Naive thymus-derived CD8-positive, alpha-beta T cell (primary cell): ENCODE results near the gene CYSRT1. TPM values are rescaled to one million over a fixed set of nuclear protein-coding genes. Genes with fewer than 3 reads are reported as not detected.
A peak's percentile ranks its signal among the peaks of the same experiment; 100 is the strongest.

Experiments
- ATAC-seq, 2 donors: fragments of 150-1000 bp; cut with Tn5 transposase in 1 of 2; sonication (Bioruptor Pico), chemical (Tn5 transposase) in 1 of 2; 1 replicate in 1 of 2; 2 replicates in 1 of 2; pipeline ENCODE4 v1.10.0; 2021; ENCODE audit warnings: mild to moderate bottlenecking in 2 of 2, moderate library complexity in 2 of 2
- POLR2A ChIA-PET: fragments of 350-600 bp; sonication (Branson Sonifier 250); formaldehyde crosslinking; loops from one replicate; lab custom pipeline; 2021; ENCODE audit warnings: antibody characterized with exemption; lab: Charles Lee
- DNase-seq, 10 donors: peaks; one replicate each; pipeline versions ENCODE4 v3.0.0 to v3.0.0-alpha.2; 2020 to 2022
- H3K27ac Mint-ChIP-seq, 10 donors: one replicate each; pipeline ENCODE4 v1.8.0; 2020 to 2022; ENCODE audit warnings: mild to moderate bottlenecking in 10 of 10, mixed read lengths in 10 of 10, moderate library complexity in 4 of 10, inconsistent platforms in 1 of 10
- H3K27me3 Mint-ChIP-seq, 5 donors: one replicate each; pipeline ENCODE4 v1.8.0; 2021 to 2022; ENCODE audit warnings: mixed read lengths in 5 of 5
- H3K36me3 Mint-ChIP-seq, 3 donors: one replicate each; pipeline ENCODE4 v1.8.0; 2020 to 2022; ENCODE audit warnings: mixed read lengths in 3 of 3, mild to moderate bottlenecking in 2 of 3, inconsistent platforms in 1 of 3
- H3K4me1 Mint-ChIP-seq, 4 donors: one replicate each; pipeline ENCODE4 v1.8.0; 2021 to 2022; ENCODE audit warnings: mixed read lengths in 4 of 4
- H3K4me3 Mint-ChIP-seq, 10 donors: one replicate each; pipeline ENCODE4 v1.8.0; 2020 to 2022; ENCODE audit warnings: mild to moderate bottlenecking in 10 of 10, mixed read lengths in 10 of 10, moderate library complexity in 6 of 10, inconsistent platforms in 1 of 10
- H3K9me3 Mint-ChIP-seq, 9 donors: one replicate each; pipeline ENCODE4 v1.8.0; 2020 to 2022; ENCODE audit warnings: mixed read lengths in 9 of 9, mild to moderate bottlenecking in 3 of 9, inconsistent platforms in 1 of 9, moderate library complexity in 1 of 9
- polyA plus RNA-seq, 3 donors: library from polyadenylated mRNA; unstranded; fragments of 300-500 nt; fragmentation: Illumina TruSeq; gene quantifications; one replicate each; pipeline ENCODE4 v1.2.3, GENCODE V29; 2021
- total RNA-seq, 8 experiments: library from RNA in 2 of 8; stranded (reverse) in 2 of 8; gene quantifications; one replicate each; pipeline ENCODE4 v1.2.3 and lab custom pipeline; 2021 to 2026

Gene CYSRT1
- total and polyA plus RNA-seq, 5 experiments from 2014 or later, result 0.30 to 0.47 TPM; not detected in 3

DNA sequence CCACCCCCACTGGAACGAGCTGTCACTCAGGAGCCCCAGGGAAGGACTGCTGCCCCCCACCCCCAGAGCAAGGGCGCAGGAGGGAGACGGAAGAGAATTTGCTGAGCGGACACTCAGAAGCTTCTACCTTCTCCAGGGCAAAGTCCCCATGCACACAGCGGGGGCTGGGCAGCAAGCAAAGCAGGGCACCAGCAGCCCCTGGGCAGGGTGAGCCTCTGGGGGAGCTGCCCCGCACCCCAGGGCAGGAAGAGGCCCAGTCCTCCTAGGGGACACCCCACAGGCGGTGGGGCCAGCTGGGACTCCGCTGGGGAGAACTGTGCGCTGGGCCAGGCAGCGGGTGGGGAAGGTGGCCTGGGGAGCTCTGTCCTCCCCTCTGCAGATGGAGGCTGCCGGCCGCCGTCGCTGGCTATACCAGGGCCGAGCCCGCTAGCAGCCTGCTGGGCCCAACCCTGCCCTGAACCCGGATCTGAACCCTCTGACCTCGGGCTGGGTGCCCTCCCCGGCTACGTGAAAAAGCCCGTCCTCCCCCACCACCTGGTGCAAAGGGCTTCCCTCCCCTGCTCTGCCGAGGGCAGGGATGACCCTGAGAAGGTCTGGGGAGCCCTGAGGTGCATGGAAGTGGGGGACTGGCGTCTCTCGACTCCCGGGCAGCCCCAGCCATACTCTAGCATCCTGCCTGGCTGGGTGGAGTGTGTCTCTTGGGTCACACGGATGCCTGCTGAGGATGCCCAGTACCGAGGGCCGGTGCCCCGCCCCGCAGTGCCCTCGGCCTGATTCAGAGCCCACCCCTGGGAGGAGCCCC lies 5.1 kb downstream of the CYSRT1 start:
- peaks cover 2 to 24% (median 4%) of the 10 kb centered on the region in 5 donors for H3K27me3 Mint-ChIP-seq
- H3K27ac Mint-ChIP-seq, result no peak overlapping the region
- H3K4me1 Mint-ChIP-seq, result peaks cover 4 to 12% (median 6%) of the 10 kb centered on the region in 4 donors
- DNase-seq (no peak), ATAC-seq (no peak)
- H3K9me3 Mint-ChIP-seq, result no peaks in the 10 kb centered on the region
- H3K4me3 Mint-ChIP-seq, result no peak overlapping the region
- peaks cover 0 to 2% (median 1%) of the 10 kb centered on the region in 3 donors for H3K36me3 Mint-ChIP-seq
- POLR2A ChIA-PET, result interaction anchor here (3.0 kb wide), 1 partner anchor 10 kb away, joined by 8 read pairs; the partner anchor contains the start of gene TUBB4B

DNA sequence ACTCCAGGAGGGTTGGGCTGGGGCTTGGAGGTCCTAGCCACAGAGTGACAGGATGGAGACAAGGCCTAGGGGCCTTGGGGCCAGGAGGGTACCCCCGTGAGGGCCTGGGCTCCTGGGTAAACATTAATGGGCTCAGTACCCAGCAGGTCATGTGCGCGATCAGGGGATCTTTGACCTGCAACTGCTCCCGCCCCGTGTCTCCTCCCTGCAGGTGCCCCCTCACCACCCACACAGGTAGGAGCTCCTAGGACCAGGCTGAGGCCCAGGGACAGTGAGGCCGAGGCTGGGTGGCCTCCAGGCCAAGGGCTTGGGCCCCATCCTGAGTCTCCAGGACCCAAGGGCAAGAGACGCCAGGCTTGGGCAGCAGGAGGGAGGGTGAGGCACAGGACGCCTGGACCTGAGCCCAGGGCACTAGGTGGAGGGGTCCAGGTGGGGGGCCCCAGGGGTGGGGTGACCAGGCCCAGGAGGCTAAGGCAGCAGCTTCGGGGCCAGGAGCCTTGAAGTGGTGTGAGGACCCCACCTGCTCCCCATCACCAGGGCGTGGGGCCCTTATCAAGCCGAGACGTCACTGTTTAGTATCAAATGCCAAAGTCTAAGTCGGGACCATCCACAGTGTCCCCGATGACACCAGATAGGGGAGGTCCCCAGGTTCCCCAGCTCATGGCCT lies 5.9 kb downstream of the CYSRT1 start, which contains the start of gene SLC34A3:
TSS of gene SLC34A3 (plus strand) at position 197 of the 667 bp plus-strand sequence. CDS start 802 bp downstream, outside the sequence.
- peaks cover 5 to 11% (median 7%) of the 10 kb centered on the region in 4 donors for H3K4me1 Mint-ChIP-seq
- no peak for DNase-seq
- no peak for ATAC-seq
- H3K36me3 Mint-ChIP-seq, result peaks cover 0 to 2% (median 1%) of the 10 kb centered on the region in 3 donors
- H3K27me3 Mint-ChIP-seq, result peaks cover 2 to 28% (median 4%) of the 10 kb centered on the region in 5 donors
- H3K4me3 Mint-ChIP-seq, result no peak within 1 kb of the TSS
- no peak within 1 kb of the TSS for H3K27ac Mint-ChIP-seq
- H3K9me3 Mint-ChIP-seq, result no peaks in the 10 kb centered on the region
- POLR2A ChIA-PET, result interaction anchor here (0.5 to 3.0 kb wide), 2 partner anchors 9 to 98 kb away, joined by 3 to 8 read pairs; partner anchors contain the start of gene TUBB4B

DNA sequence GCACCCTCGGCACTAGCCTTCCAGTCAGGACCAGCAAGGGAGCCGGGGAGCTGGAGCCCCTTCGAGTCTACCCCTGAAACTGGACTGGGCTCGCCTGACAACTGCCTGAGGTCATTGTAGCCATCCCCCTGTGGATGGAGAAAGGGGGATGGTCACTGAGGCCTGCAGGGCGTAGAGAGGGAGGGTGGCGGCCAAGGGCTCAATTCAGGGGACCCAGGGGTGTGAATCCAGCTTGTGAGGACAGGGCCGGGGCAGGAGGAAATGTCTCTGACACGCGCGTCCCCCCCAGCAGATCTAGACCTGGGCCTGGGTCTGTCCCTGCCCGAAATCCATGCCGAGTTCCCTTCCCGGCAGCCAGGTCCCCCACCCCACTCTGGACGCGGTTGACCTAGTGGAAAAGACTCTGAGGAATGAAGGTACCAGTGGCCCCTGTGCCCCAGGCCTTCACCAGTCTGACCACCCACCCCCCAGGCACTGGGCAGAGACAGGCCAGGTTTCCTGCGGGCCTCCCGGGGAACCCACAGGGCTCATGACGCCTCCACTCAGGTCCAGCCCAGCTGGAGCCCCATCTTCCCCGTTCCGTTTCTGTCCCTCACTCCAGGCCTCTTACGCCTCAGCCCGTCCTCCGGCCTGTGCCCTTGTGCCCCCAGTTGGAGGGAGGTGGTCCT lies 6.5 kb downstream of the CYSRT1 start:
- POLR2A ChIA-PET, result interaction anchor here (0.5 to 3.0 kb wide), 2 partner anchors 9 to 99 kb away, joined by 3 to 8 read pairs; partner anchors contain the start of gene TUBB4B
- ATAC-seq (no peak), DNase-seq (no peak)
- Mint-ChIP-seq H3K4me3 (no peak overlapping the region), H3K4me1 (peaks cover 7 to 11% (median 8%) of the 10 kb centered on the region in 4 donors), H3K27me3 (peaks cover 2 to 28% (median 4%) of the 10 kb centered on the region in 5 donors), H3K36me3 (peaks cover 0 to 2% (median 1%) of the 10 kb centered on the region in 3 donors), H3K9me3 (no peaks in the 10 kb centered on the region), H3K27ac (peak overlapping the region in 1 of 10 donors; percentile 53)

DNA sequence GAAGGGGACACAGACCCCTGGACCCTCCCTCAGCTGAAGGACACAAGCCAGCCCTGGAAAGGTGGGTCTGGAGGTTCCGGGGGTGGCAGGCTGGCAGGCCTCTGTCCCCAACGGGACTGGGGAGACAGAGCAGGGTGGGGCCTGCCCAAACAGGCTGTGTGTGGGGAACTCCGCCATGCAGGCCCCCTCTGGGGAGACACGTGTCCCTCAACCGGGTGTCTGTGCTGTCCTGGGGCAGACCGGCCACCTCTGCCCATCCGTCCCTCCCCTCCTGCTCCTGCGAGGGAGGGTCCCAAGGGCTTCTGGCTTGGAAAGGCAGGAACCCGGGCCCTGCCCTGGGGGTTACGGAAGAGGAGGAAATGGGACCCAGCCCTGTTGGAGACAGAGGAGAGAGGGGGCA lies 7.1 kb downstream of the CYSRT1 start:
- no peak overlapping the region for H3K4me3 Mint-ChIP-seq
- H3K27me3 Mint-ChIP-seq, result peaks cover 2 to 28% (median 4%) of the 10 kb centered on the region in 5 donors
- peak overlapping the region in 1 of 10 donors; percentile 53 for H3K27ac Mint-ChIP-seq
- H3K4me1 Mint-ChIP-seq, result peaks cover 7 to 13% (median 10%) of the 10 kb centered on the region in 4 donors
- no peaks in the 10 kb centered on the region for H3K9me3 Mint-ChIP-seq
- DNase-seq (no peak), ATAC-seq (no peak)
- peaks cover 0 to 2% (median 1%) of the 10 kb centered on the region in 3 donors for H3K36me3 Mint-ChIP-seq
- POLR2A ChIA-PET, result interaction anchor here (3.0 kb wide), 1 partner anchor 8 kb away, joined by 8 read pairs; the partner anchor contains the start of gene TUBB4B

DNA sequence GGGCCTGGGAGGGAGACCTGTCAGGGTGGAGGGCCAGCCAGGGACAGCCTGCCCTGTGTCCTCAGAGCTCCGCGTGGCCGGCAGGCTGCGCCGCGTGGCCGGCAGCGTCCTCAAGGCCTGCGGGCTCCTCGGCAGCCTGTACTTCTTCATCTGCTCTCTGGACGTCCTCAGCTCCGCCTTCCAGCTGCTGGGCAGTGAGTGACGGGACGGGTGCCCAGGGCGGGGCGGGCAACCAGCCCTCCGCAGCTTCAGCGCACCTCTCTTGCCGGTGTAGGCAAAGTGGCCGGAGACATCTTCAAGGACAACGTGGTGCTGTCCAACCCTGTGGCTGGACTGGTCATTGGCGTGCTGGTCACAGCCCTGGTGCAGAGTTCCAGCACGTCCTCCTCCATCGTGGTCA lies 7.5 kb downstream of the CYSRT1 start:
- Mint-ChIP-seq H3K36me3 (peaks cover 0 to 2% (median 1%) of the 10 kb centered on the region in 3 donors), H3K9me3 (no peaks in the 10 kb centered on the region), H3K4me1 (peaks cover 5 to 13% (median 9%) of the 10 kb centered on the region in 4 donors), H3K4me3 (no peak overlapping the region), H3K27ac (no peak overlapping the region), H3K27me3 (peaks cover 2 to 24% (median 3%) of the 10 kb centered on the region in 5 donors)
- DNase-seq, result no peak
- POLR2A ChIA-PET, result no interaction called here
- ATAC-seq, result no peak

DNA sequence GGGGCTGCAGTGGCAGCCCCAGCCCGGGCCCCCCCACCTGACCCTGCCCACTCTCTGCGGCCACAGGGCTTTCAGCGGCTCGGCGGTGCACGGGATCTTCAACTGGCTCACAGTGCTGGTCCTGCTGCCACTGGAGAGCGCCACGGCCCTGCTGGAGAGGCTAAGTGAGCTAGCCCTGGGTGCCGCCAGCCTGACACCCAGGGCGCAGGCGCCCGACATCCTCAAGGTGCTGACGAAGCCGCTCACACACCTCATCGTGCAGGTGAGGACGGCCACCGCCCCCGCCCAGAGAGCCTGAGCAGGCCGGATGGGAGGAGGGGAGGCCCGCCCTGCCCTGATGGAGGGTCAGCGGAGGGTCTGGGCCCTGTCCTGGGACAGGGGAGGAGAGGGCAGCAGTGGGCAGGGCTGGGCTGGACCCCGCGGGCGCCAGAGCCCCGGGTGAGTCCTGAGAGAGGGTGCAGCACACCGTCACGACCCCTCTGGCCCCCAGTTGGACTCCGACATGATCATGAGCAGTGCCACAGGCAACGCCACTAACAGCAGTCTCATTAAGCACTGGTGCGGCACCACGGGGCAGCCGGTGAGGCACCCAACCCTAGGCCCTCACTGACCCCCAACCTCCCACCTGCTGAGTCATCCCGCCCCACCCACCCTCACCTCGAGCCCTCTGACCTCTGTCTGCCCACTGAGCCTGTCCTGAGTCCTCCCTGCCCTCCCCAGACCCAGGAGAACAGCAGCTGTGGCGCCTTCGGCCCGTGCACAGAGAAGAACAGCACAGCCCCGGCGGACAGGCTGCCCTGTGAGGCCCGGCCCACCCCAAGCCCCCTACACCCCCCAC lies 8.4 kb downstream of the CYSRT1 start:
- no peak for ATAC-seq
- Mint-ChIP-seq H3K27ac (no peak overlapping the region), H3K36me3 (no peaks in the 10 kb centered on the region), H3K4me3 (no peak overlapping the region), H3K27me3 (peaks cover 0 to 18% (median 0%) of the 10 kb centered on the region in 5 donors), H3K9me3 (no peaks in the 10 kb centered on the region), H3K4me1 (peaks cover 5 to 13% (median 7%) of the 10 kb centered on the region in 4 donors)
- no peak for DNase-seq
- POLR2A ChIA-PET, result no interaction called here

DNA sequence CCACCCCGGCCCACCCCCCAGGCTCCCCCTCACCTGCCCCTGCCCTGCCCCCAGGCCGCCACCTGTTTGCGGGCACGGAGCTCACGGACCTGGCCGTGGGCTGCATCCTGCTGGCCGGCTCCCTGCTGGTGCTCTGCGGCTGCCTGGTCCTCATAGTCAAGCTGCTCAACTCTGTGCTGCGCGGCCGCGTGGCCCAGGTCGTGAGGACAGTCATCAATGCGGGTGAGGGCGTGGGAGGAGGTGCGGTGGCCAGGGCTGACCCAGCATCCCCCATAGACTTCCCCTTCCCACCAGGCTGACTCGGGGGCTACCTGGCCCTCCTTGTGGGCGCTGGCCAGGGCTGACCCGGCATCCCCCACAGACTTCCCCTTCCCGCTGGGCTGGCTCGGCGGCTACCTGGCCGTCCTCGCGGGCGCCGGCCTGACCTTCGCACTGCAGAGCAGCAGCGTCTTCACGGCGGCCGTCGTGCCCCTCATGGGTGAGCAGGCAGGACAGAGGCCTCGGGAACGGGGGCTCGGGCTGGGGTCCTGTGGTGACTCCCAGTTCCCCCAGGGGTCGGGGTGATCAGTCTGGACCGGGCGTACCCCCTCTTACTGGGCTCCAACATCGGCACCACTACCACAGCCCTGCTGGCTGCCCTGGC lies 9.2 kb downstream of the CYSRT1 start:
- H3K9me3 Mint-ChIP-seq, result no peaks in the 10 kb centered on the region
- H3K4me3 Mint-ChIP-seq, result no peak overlapping the region
- H3K27ac Mint-ChIP-seq, result no peak overlapping the region
- peaks cover 0 to 18% (median 0%) of the 10 kb centered on the region in 5 donors for H3K27me3 Mint-ChIP-seq
- DNase-seq, result no peak
- H3K4me1 Mint-ChIP-seq, result peaks cover 5 to 19% (median 12%) of the 10 kb centered on the region in 4 donors
- ATAC-seq, result no peak
- H3K36me3 Mint-ChIP-seq, result no peaks in the 10 kb centered on the region
- POLR2A ChIA-PET, result interaction anchor here (1.4 kb wide), 1 partner anchor 21 kb away, joined by 5 read pairs; the partner anchor contains the start of gene NELFB

DNA sequence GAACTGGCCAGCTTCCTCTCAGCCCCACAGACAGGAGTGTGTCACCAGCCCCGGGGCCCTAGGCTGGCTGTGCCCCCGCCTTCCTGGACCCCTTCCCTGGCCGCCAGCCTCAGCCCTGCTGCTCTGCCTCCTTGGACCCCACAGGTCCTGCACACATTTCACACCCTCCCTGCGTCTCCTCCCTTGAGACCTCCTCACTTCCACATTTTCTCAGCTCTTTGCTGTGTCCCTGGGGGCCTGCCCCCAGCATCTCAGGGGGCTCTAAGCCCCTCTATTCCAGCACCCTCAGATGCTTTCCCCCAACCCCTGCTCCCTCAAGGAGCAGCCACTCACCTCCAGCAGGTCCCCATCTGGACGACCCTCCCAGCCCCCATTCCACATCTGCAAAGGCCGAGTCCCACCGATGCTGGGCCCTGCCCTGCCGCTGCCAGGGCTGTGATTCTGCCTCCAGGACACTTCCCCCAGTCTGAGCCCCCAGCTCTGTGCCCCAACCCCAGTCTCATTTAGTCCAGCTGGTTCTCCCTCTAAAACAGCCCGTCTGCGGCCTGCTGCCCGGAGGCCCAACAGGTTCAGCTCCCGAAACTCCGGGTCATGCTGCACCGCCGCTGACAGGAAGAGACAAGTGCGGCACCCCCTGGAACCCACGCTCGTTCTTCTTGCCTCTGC lies 9.9 kb downstream of the CYSRT1 start:
- Mint-ChIP-seq H3K4me1 (peaks cover 5 to 26% (median 14%) of the 10 kb centered on the region in 4 donors), H3K27ac (peak overlapping the region in 1 of 10 donors; percentile 11), H3K36me3 (no peaks in the 10 kb centered on the region), H3K4me3 (peak overlapping the region in 1 of 10 donors; percentile 29), H3K27me3 (peaks cover 0 to 18% (median 0%) of the 10 kb centered on the region in 5 donors), H3K9me3 (no peaks in the 10 kb centered on the region)
- POLR2A ChIA-PET, result interaction anchor here (0.9 to 1.4 kb wide), 2 partner anchors 11 to 20 kb away, joined by 3 to 5 read pairs; partner anchors contain the start of gene NELFB
- DNase-seq, result no peak
- no peak for ATAC-seq

DNA sequence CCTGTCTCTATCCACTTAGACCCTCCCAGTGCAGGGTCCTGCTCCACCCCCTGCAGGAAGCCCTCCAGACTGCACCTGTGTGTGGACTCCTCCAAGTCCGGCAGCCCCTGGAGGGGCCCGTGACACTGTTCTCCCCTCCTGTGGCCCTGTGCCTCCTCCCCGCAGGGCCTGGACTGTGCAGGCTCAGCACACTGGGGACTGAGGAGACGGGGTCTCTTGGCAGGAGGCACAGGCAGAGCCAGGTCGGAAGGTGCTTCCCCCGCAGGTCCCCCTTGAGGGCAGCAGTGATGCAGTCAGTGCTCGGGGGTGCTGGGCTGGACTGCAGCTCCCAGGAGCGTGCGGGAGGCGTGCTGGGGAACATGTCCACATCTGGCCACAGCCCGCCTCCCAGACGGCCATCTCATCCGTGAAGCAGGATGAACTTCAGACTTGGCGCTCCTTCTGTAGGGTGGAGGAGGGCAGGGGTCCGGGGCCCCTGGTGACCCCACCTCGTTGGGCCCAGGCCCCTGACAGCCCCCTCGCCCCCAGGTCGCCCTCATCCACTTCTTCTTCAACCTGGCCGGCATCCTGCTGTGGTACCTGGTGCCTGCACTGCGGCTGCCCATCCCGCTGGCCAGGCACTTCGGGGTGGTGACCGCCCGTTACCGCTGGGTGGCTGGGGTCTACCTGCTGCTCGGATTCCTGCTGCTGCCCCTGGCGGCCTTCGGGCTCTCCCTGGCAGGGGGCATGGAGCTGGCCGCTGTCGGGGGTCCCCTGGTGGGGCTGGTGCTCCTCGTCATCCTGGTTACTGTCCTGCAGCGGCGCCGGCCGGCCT lies 10.7 kb downstream of the CYSRT1 start:
- no peaks in the 10 kb centered on the region for H3K36me3 Mint-ChIP-seq
- H3K4me3 Mint-ChIP-seq, result no peak overlapping the region
- H3K9me3 Mint-ChIP-seq, result no peaks in the 10 kb centered on the region
- ATAC-seq (no peak), DNase-seq (no peak)
- peaks cover 0 to 18% (median 0%) of the 10 kb centered on the region in 5 donors for H3K27me3 Mint-ChIP-seq
- peaks cover 5 to 28% (median 14%) of the 10 kb centered on the region in 4 donors for H3K4me1 Mint-ChIP-seq
- POLR2A ChIA-PET, result interaction anchor here (0.9 to 1.7 kb wide), 7 partner anchors 12 to 384 kb away, joined by 3 to 7 read pairs (median 4); partner anchors contain the start of genes EXD3, MAN1B1, NELFB and NOXA1
- H3K27ac Mint-ChIP-seq, result no peak overlapping the region
